Measurements from ENCODE around the gene IFRD2.

The IFRD2 gene

DNA sequence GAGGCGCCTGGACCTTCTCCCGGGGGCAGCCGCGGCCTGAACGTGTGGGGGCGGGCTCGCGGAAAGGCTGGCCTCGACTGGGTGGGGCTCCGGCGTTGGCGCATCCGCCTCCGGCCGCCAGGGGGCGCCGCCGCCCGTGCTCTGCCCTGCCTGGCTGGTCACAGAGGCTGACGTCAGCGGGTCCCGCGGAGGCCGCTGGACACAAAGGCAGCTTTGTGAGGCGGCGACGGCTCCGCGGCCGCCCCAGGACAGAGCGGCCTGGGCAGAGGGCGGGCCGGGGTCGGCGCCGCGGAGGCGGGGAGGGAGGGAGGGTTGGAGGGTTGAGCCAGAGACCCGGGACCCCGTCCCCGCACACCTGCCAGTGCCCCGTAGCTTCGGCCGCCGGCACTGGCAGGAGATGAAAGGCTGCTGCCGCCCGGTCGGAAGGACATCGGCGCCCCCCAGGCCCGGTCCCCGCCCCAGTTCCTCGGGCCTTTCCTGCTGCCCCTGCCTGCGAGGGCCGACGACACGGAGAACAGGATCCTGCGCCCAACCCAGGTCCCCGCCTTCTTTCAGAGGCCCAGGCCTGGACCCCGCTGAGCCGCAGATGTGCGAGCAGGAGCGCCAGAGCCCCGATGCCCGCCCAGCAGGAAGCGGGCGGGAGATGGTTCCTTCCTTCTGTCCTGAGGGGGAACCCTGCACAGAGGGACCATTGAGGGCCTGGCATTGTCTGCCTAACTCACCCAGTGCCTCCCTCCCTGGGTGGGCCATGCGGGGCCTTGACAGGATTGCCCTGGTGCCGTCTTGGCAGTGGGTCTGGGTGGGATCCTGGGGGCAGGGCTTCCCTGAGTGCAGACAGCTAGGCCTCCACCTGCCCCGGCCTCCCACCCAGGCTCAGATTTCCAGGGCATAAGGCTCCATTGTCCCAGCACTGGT, 31.9 kb downstream of the IFRD2 start:
- H3K36me3 ChIP-seq (ENCODE audit: control insufficient read depth, insufficient read depth, low read length): peaks cover 9% of the 10 kb centered on the region
- H3K18ac ChIP-seq (ENCODE audit: low read length): peak overlapping the region; percentile 81
- no CpG with 5 or more reads among the region's 70 CpGs for WGBS (ENCODE audit: extremely low coverage, insufficient coverage, low lambda C conversion rate)
- no peak overlapping the region for H4K8ac ChIP-seq (ENCODE audit: low read depth, low read length)
- H2BK5ac ChIP-seq (ENCODE audit: low read length): peak overlapping the region; percentile 1
- H2BK15ac ChIP-seq (replicated peaks; ENCODE audit: low read depth): no peak overlapping the region
- H3K27me3 ChIP-seq (ENCODE audit: insufficient read depth, low read length, poor library complexity): no peaks in the 10 kb centered on the region
- peak overlapping the region; percentile 77 for H3K56ac ChIP-seq (ENCODE audit: low read length)
- no peak overlapping the region for H4K5ac ChIP-seq (ENCODE audit: low read length)
- H3K23ac ChIP-seq (ENCODE audit: low read length): peak overlapping the region; percentile 48
- peak; percentile 96 for DNase-seq
- peak overlapping the region; percentile 49 for H3K4me2 ChIP-seq (ENCODE audit: low read length)
- H3K79me1 ChIP-seq (ENCODE audit: low read length): peaks cover 2% of the 10 kb centered on the region
- peak overlapping the region; percentile 8 for H2BK120ac ChIP-seq (ENCODE audit: low read depth, low read length)
- H3K27ac ChIP-seq (ENCODE audit: low read depth, low read length): peak overlapping the region; percentile 82
- no peaks in the 10 kb centered on the region for H3K79me2 ChIP-seq (ENCODE audit: control insufficient read depth, insufficient read depth, low read length)
- H2AK5ac ChIP-seq (ENCODE audit: low read length): peak overlapping the region; percentile 6
- peak overlapping the region; percentile 81 for H3K4ac ChIP-seq (ENCODE audit: low read depth, low read length)
- peaks cover 6% of the 10 kb centered on the region for H3K4me1 ChIP-seq (ENCODE audit: control insufficient read depth, low read depth, low read length)
- peak overlapping the region; percentile 70 for H3K9ac ChIP-seq (ENCODE audit: low read length)
- peak overlapping the region; percentile 6 for H3K4me3 ChIP-seq (ENCODE audit: low read length)

DNA sequence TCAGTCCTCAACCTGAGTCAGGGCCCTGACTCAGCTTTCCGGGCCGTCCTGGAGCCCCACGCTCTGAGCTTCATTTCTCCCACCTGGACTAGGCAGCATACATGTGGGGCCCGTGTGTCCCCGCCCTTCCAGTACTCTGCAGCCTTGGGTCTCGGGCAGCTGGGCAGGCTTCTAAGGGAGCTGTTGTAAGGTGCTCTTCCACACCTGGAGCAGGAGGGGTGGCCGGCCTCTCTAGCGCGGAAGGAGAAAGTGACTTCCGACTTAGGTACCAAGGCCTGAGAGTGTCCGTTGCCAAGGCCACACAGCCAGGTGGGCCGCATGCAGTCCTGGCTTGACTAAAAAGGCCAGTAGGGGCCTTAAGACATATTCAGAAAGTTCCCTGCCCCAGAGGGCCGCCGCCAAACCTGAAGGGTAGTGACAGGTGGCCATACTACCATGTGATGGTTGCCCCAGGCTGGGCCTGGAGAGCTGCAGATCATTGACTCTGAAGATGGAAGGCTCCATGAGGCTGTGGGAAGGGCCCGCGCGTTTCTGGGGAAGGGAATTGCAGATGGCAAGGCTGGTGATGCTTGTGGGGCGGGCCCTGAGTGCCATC, 32.7 kb downstream of the IFRD2 start:
- H3K4me1 ChIP-seq (ENCODE audit: control insufficient read depth, low read depth, low read length): peaks cover 3% of the 10 kb centered on the region
- H3K27me3 ChIP-seq (ENCODE audit: insufficient read depth, low read length, poor library complexity): no peaks in the 10 kb centered on the region
- H4K5ac ChIP-seq (ENCODE audit: low read length): no peak overlapping the region
- peaks cover 2% of the 10 kb centered on the region for H3K79me1 ChIP-seq (ENCODE audit: low read length)
- no peak overlapping the region for H2BK120ac ChIP-seq (ENCODE audit: low read depth, low read length)
- H2BK5ac ChIP-seq (ENCODE audit: low read length): no peak overlapping the region
- H3K18ac ChIP-seq (ENCODE audit: low read length): no peak overlapping the region
- H3K23ac ChIP-seq (ENCODE audit: low read length): no peak overlapping the region
- no peak overlapping the region for H3K4ac ChIP-seq (ENCODE audit: low read depth, low read length)
- H2AK5ac ChIP-seq (ENCODE audit: low read length): no peak overlapping the region
- H3K9ac ChIP-seq (ENCODE audit: low read length): peak overlapping the region; percentile 53
- no peak overlapping the region for H2BK15ac ChIP-seq (replicated peaks; ENCODE audit: low read depth)
- H3K36me3 ChIP-seq (ENCODE audit: control insufficient read depth, insufficient read depth, low read length): peaks cover 9% of the 10 kb centered on the region
- H3K4me2 ChIP-seq (ENCODE audit: low read length): no peak overlapping the region
- peak overlapping the region; percentile 5 for H3K27ac ChIP-seq (ENCODE audit: low read depth, low read length)
- H3K79me2 ChIP-seq (ENCODE audit: control insufficient read depth, insufficient read depth, low read length): no peaks in the 10 kb centered on the region
- H4K8ac ChIP-seq (ENCODE audit: low read depth, low read length): no peak overlapping the region
- H3K56ac ChIP-seq (ENCODE audit: low read length): peak overlapping the region; percentile 68
- no peak overlapping the region for H3K4me3 ChIP-seq (ENCODE audit: low read length)
- no CpG with 5 or more reads among the region's 18 CpGs for WGBS (ENCODE audit: extremely low coverage, insufficient coverage, low lambda C conversion rate)
- no peak for DNase-seq

DNA sequence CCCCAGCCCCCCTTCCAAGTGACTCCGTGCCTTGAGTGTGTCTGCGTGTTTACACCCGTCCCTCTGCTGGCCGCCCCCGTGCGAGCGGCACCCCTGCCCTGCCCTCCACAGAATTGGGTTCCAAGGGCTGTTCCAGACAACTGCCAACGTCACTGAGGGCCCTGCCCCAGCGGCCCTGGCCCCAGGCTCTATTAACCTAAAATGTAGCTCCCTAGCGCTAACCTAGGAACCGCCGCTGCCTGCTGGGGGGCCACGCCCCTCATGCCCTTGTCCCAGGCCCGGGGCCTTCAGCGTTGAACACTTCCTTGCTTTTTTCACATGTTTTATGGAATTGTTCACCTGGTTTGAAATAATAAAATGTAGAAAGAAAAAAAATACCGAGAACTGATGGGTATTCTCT, 33.2 kb downstream of the IFRD2 start:
- no peaks in the 10 kb centered on the region for H3K4me1 ChIP-seq (ENCODE audit: control insufficient read depth, low read depth, low read length)
- H3K4me2 ChIP-seq (ENCODE audit: low read length): no peak overlapping the region
- peaks cover 3% of the 10 kb centered on the region for H3K79me1 ChIP-seq (ENCODE audit: low read length)
- no peak overlapping the region for H3K23ac ChIP-seq (ENCODE audit: low read length)
- no peak overlapping the region for H2BK5ac ChIP-seq (ENCODE audit: low read length)
- no peak overlapping the region for H3K4ac ChIP-seq (ENCODE audit: low read depth, low read length)
- peaks cover 9% of the 10 kb centered on the region for H3K36me3 ChIP-seq (ENCODE audit: control insufficient read depth, insufficient read depth, low read length)
- H4K8ac ChIP-seq (ENCODE audit: low read depth, low read length): no peak overlapping the region
- H2AK5ac ChIP-seq (ENCODE audit: low read length): no peak overlapping the region
- H3K27ac ChIP-seq (ENCODE audit: low read depth, low read length): no peak overlapping the region
- H3K56ac ChIP-seq (ENCODE audit: low read length): peak overlapping the region; percentile 68
- H3K4me3 ChIP-seq (ENCODE audit: low read length): no peak overlapping the region
- H3K9ac ChIP-seq (ENCODE audit: low read length): no peak overlapping the region
- H4K5ac ChIP-seq (ENCODE audit: low read length): no peak overlapping the region
- WGBS (ENCODE audit: extremely low coverage, insufficient coverage, low lambda C conversion rate): no CpG with 5 or more reads among the region's 16 CpGs
- no peak overlapping the region for H3K18ac ChIP-seq (ENCODE audit: low read length)
- H2BK15ac ChIP-seq (replicated peaks; ENCODE audit: low read depth): no peak overlapping the region
- no peak for DNase-seq
- H3K27me3 ChIP-seq (ENCODE audit: insufficient read depth, low read length, poor library complexity): no peaks in the 10 kb centered on the region
- no peak overlapping the region for H2BK120ac ChIP-seq (ENCODE audit: low read depth, low read length)
- H3K79me2 ChIP-seq (ENCODE audit: control insufficient read depth, insufficient read depth, low read length): no peaks in the 10 kb centered on the region

DNA sequence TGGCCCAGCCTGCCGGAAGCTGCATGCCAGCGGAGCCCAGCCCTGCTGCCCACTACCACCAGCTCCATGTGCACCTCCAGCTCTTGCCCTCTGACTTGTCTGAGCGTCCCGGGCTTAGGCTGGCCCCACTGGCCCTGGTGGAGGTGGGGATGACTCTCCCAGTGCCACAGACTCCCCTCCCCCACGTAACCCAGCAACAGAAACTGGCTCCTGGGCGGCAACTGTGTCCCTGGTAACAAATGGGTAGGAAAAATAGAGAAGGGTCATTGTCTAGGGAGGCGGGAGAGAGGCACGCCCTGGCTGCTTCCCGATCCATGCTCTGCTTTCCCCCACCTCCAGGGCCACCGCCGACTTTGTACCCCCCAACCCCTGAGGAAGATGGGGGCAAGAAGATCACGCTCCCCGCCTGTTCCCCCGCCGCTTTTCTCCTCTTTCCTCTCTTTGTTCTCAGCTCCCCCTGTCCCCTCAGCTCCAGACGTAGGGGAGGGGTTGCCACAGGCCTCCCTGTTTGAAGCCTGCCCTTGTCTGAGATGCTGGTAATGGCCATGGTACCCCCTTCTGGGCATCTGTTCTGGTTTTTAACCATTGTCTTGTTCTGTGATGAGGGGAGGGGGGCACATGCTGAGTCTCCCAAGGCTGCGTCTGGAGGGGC, 34.1 kb downstream of the IFRD2 start:
- no peak overlapping the region for H3K4ac ChIP-seq (ENCODE audit: low read depth, low read length)
- no peak overlapping the region for H2BK5ac ChIP-seq (ENCODE audit: low read length)
- no peak overlapping the region for H4K5ac ChIP-seq (ENCODE audit: low read length)
- H2AK5ac ChIP-seq (ENCODE audit: low read length): no peak overlapping the region
- no peak overlapping the region for H3K23ac ChIP-seq (ENCODE audit: low read length)
- H3K79me1 ChIP-seq (ENCODE audit: low read length): peaks cover 4% of the 10 kb centered on the region
- H3K4me2 ChIP-seq (ENCODE audit: low read length): no peak overlapping the region
- H3K9ac ChIP-seq (ENCODE audit: low read length): no peak overlapping the region
- peaks cover 9% of the 10 kb centered on the region for H3K36me3 ChIP-seq (ENCODE audit: control insufficient read depth, insufficient read depth, low read length)
- no peaks in the 10 kb centered on the region for H3K27me3 ChIP-seq (ENCODE audit: insufficient read depth, low read length, poor library complexity)
- H3K4me3 ChIP-seq (ENCODE audit: low read length): no peak overlapping the region
- no peak overlapping the region for H3K56ac ChIP-seq (ENCODE audit: low read length)
- H3K79me2 ChIP-seq (ENCODE audit: control insufficient read depth, insufficient read depth, low read length): no peaks in the 10 kb centered on the region
- H3K27ac ChIP-seq (ENCODE audit: low read depth, low read length): no peak overlapping the region
- H4K8ac ChIP-seq (ENCODE audit: low read depth, low read length): no peak overlapping the region
- WGBS (ENCODE audit: extremely low coverage, insufficient coverage, low lambda C conversion rate): no CpG with 5 or more reads among the region's 17 CpGs
- no peak overlapping the region for H2BK120ac ChIP-seq (ENCODE audit: low read depth, low read length)
- no peak overlapping the region for H2BK15ac ChIP-seq (replicated peaks; ENCODE audit: low read depth)
- no peak overlapping the region for H3K18ac ChIP-seq (ENCODE audit: low read length)
- no peaks in the 10 kb centered on the region for H3K4me1 ChIP-seq (ENCODE audit: control insufficient read depth, low read depth, low read length)
- DNase-seq: no peak

DNA sequence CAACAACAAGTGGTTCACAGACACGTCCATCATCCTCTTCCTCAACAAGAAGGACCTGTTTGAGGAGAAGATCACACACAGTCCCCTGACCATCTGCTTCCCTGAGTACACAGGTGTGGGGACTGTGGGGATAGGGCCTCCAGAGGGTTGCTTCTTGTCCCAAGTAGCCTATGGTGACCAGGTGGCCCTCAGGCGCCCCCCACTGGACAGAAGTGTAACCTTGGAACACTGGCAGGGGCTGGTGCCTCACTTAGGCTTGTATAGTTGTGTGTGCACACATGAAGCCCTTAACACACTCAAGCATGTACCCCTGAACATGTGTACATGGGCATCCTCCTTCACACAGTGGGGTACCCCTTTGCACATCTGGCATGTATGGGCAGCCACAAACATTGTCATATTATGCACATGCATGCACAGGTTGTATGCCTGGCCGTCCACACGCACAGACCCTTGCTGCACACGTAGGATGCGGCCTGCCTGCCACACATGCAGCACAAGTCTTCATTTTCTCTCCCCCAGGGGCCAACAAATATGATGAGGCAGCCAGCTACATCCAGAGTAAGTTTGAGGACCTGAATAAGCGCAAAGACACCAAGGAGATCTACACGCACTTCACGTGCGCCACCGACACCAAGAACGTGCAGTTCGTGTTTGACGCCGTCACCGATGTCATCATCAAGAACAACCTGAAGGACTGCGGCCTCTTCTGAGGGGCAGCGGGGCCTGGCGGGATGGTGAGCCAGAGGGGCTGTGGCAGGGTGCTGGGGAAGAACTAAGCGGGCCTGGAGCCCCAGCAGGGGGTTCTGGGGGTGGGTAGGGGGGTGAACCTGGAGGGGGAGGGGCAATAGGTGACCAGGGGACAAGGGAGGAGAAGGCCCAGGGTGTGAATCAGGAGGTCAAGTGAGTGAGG, 35.0 kb downstream of the IFRD2 start:
- H3K4ac ChIP-seq (ENCODE audit: low read depth, low read length): no peak overlapping the region
- WGBS (ENCODE audit: extremely low coverage, insufficient coverage, low lambda C conversion rate): no CpG with 5 or more reads among the region's 20 CpGs
- peaks cover 11% of the 10 kb centered on the region for H3K36me3 ChIP-seq (ENCODE audit: control insufficient read depth, insufficient read depth, low read length)
- H3K27ac ChIP-seq (ENCODE audit: low read depth, low read length): no peak overlapping the region
- H2BK120ac ChIP-seq (ENCODE audit: low read depth, low read length): no peak overlapping the region
- H4K8ac ChIP-seq (ENCODE audit: low read depth, low read length): no peak overlapping the region
- H2BK5ac ChIP-seq (ENCODE audit: low read length): no peak overlapping the region
- H3K4me1 ChIP-seq (ENCODE audit: control insufficient read depth, low read depth, low read length): no peaks in the 10 kb centered on the region
- H3K27me3 ChIP-seq (ENCODE audit: insufficient read depth, low read length, poor library complexity): no peaks in the 10 kb centered on the region
- no peak overlapping the region for H3K18ac ChIP-seq (ENCODE audit: low read length)
- no peak overlapping the region for H2AK5ac ChIP-seq (ENCODE audit: low read length)
- H3K79me1 ChIP-seq (ENCODE audit: low read length): peaks cover 5% of the 10 kb centered on the region
- no peaks in the 10 kb centered on the region for H3K79me2 ChIP-seq (ENCODE audit: control insufficient read depth, insufficient read depth, low read length)
- no peak overlapping the region for H3K4me2 ChIP-seq (ENCODE audit: low read length)
- no peak overlapping the region for H3K56ac ChIP-seq (ENCODE audit: low read length)
- no peak overlapping the region for H4K5ac ChIP-seq (ENCODE audit: low read length)
- no peak overlapping the region for H3K4me3 ChIP-seq (ENCODE audit: low read length)
- DNase-seq: peak; percentile 76
- H3K9ac ChIP-seq (ENCODE audit: low read length): no peak overlapping the region
- H3K23ac ChIP-seq (ENCODE audit: low read length): no peak overlapping the region
- H2BK15ac ChIP-seq (replicated peaks; ENCODE audit: low read depth): no peak overlapping the region

Data from mesendoderm (in vitro differentiated cells).